CD8-positive, alpha-beta memory T cell (primary cell): ENCODE measurements around the gene SH3BP1. TPM values are rescaled to one million over a fixed set of nuclear protein-coding genes. Genes with fewer than 3 reads are reported as not detected.
A peak's percentile ranks its signal among the peaks of the same experiment; 100 is the strongest.

Experiments used
- CTCF ChIA-PET: fragments of 350-600 bp; sonication (Branson Sonifier 250); formaldehyde crosslinking; loops from one replicate; lab custom pipeline; 2021; ENCODE audit warnings: antibody characterized with exemption; lab: Charles Lee
- POLR2A ChIA-PET: fragments of 350-600 bp; sonication (Branson Sonifier 250); formaldehyde crosslinking; loops from one replicate; lab custom pipeline; 2021; ENCODE audit warnings: antibody characterized with exemption; lab: Charles Lee
- DNase-seq, 5 donors: peaks; one replicate each; pipeline versions ENCODE4 v3.0.0 to v3.0.0-alpha.2; 2020 to 2022; ENCODE audit warnings: mixed read lengths in 1 of 5
- H3K27ac ChIP-seq: one replicate; pipeline ENCODE4 v1.7.0; 2013; ENCODE audit warnings: low read depth, mild to moderate bottlenecking, low read length, moderate library complexity
- H3K27me3 ChIP-seq: 2 replicates; pipeline ENCODE4 v1.7.0; 2013; ENCODE audit warnings: low read length, mild to moderate bottlenecking; ENCODE audit not compliant: insufficient read depth, poor library complexity, severe bottlenecking
- H3K36me3 ChIP-seq: 2 replicates; pipeline ENCODE4 v1.7.0; 2013; ENCODE audit warnings: mild to moderate bottlenecking, low read length, moderate library complexity; ENCODE audit not compliant: insufficient read depth
- H3K4me1 ChIP-seq: 2 replicates; pipeline ENCODE4 v1.7.0; 2013; ENCODE audit warnings: mild to moderate bottlenecking, low read length, moderate library complexity; ENCODE audit not compliant: insufficient read depth
- H3K4me3 ChIP-seq: 2 replicates; pipeline ENCODE4 v1.7.0; 2013; ENCODE audit warnings: mild to moderate bottlenecking, low read length
- H3K9me3 ChIP-seq: 2 replicates; pipeline ENCODE4 v1.7.0; 2013; ENCODE audit warnings: mild to moderate bottlenecking, low read length
- H3K27ac Mint-ChIP-seq, 8 donors: one replicate each; pipeline ENCODE4 v1.8.0; 2020 to 2021; ENCODE audit warnings: mixed read lengths in 8 of 8, mild to moderate bottlenecking in 6 of 8, inconsistent platforms in 3 of 8, moderate library complexity in 3 of 8
- H3K27me3 Mint-ChIP-seq, 2 donors: one replicate each; pipeline ENCODE4 v1.8.0; 2020 to 2021; ENCODE audit warnings: mixed read lengths in 2 of 2, mild to moderate bottlenecking in 1 of 2, moderate library complexity in 1 of 2
- H3K36me3 Mint-ChIP-seq, 3 donors: one replicate each; pipeline ENCODE4 v1.8.0; 2020 to 2021; ENCODE audit warnings: mixed read lengths in 3 of 3, inconsistent platforms in 1 of 3, mild to moderate bottlenecking in 1 of 3
- H3K4me1 Mint-ChIP-seq, 3 donors: one replicate each; pipeline ENCODE4 v1.8.0; 2020 to 2021; ENCODE audit warnings: mixed read lengths in 3 of 3, inconsistent platforms in 1 of 3, mild to moderate bottlenecking in 1 of 3
- H3K4me3 Mint-ChIP-seq, 7 donors: one replicate each; pipeline ENCODE4 v1.8.0; 2020 to 2021; ENCODE audit warnings: mixed read lengths in 7 of 7, mild to moderate bottlenecking in 6 of 7, moderate library complexity in 4 of 7, inconsistent platforms in 2 of 7
- H3K9me3 Mint-ChIP-seq, 5 donors: one replicate each; pipeline ENCODE4 v1.8.0; 2020 to 2022; ENCODE audit warnings: mixed read lengths in 5 of 5, mild to moderate bottlenecking in 3 of 5, moderate library complexity in 2 of 5, inconsistent platforms in 1 of 5
- polyA plus RNA-seq: library from polyadenylated mRNA; unstranded; fragments of 300-500 nt; fragmentation: Illumina TruSeq; gene quantifications from one replicate; pipeline ENCODE4 v1.2.3, GENCODE V29; 2021
- total RNA-seq, 2 experiments: library from RNA; stranded (reverse); gene quantifications; one replicate each; pipeline ENCODE4 v1.2.3, GENCODE V29; 2021

The SH3BP1 gene
- total and polyA plus RNA-seq, 3 experiments from 2014 or later = 32.3 to 94.6 (median 93.1) TPM

GRCh38 chr22:37625737-37626136, 13.7 kb upstream of the SH3BP1 start:
- H3K4me1 ChIP-seq = peaks cover 58% of the 10 kb centered on the region
- H3K27me3 ChIP-seq = no peaks in the 10 kb centered on the region
- Mint-ChIP-seq H3K4me3 (peak overlapping the region in 1 of 7 donors; percentile 70), H3K9me3 (no peaks in the 10 kb centered on the region), H3K27me3 (no peaks in the 10 kb centered on the region), H3K4me1 (peaks cover 39 to 68% (median 42%) of the 10 kb centered on the region in 3 donors), H3K36me3 (peaks cover 0 to 28% (median 4%) of the 10 kb centered on the region in 3 donors), H3K27ac (peak overlapping the region; percentile 83 to 95 (median 89))
- H3K36me3 ChIP-seq = peaks cover 2% of the 10 kb centered on the region
- DNase-seq = no peak
- ChIA-PET POLR2A (interaction anchor here (0.9 to 2.0 kb wide), 5 partner anchors 10 to 52 kb away, joined by 3 to 9 read pairs (median 5); partner anchors contain the start of gene GGA1), CTCF (interaction anchor here (0.9 to 11.2 kb wide), 10 partner anchors 9 to 237 kb away, joined by 3 to 236 read pairs (median 5); partner anchors contain the start of genes GGA1, NOL12, PDXP and SH3BP1)
- H3K9me3 ChIP-seq = no peaks in the 10 kb centered on the region
- no peak overlapping the region for H3K27ac ChIP-seq
- no peak overlapping the region for H3K4me3 ChIP-seq

- Mint-ChIP-seq H3K27ac (peak overlapping the region in 6 of 8 donors; percentile 23 to 95 (median 86)), H3K27me3 (no peaks in the 10 kb centered on the region), H3K4me1 (peaks cover 42 to 72% (median 44%) of the 10 kb centered on the region in 3 donors), H3K9me3 (no peaks in the 10 kb centered on the region), H3K36me3 (peaks cover 0 to 26% (median 4%) of the 10 kb centered on the region in 3 donors), H3K4me3 (peak overlapping the region in 2 of 7 donors; percentile 65 to 72)
- Histone ChIP-seq H3K27me3 (no peaks in the 10 kb centered on the region), H3K4me1 (peaks cover 61% of the 10 kb centered on the region), H3K9me3 (no peaks in the 10 kb centered on the region), H3K36me3 (no peaks in the 10 kb centered on the region), H3K27ac (no peak overlapping the region), H3K4me3 (no peak overlapping the region)
- ChIA-PET POLR2A (interaction anchor here (1.0 to 9.6 kb wide), 4 partner anchors 10 to 32 kb away, joined by 3 to 50 read pairs (median 6); partner anchors contain the start of genes GGA1 and PDXP), CTCF (interaction anchor here (0.9 to 11.2 kb wide), 11 partner anchors 8 to 237 kb away, joined by 3 to 236 read pairs (median 5); partner anchors contain the start of genes GGA1, NOL12, PDXP and SH3BP1)
- DNase-seq = no peak
These were observed 13.3 kb upstream of the SH3BP1 start for GRCh38 chr22:37626144-37626543.

GRCh38 chr22:37626556-37627075, 12.9 kb upstream of the SH3BP1 start:
- ChIA-PET CTCF (interaction anchor here (0.9 to 11.2 kb wide), 12 partner anchors 8 to 237 kb away, joined by 3 to 236 read pairs (median 6); partner anchors contain the start of genes GGA1, LGALS1, PDXP and SH3BP1), POLR2A (interaction anchor here (1.0 to 9.6 kb wide), 9 partner anchors 9 to 49 kb away, joined by 3 to 50 read pairs (median 6); partner anchors contain the start of genes GGA1, LGALS1, PDXP and SH3BP1)
- peak overlapping the region; percentile 79 to 95 (median 88) for H3K27ac Mint-ChIP-seq
- Histone ChIP-seq H3K27me3 (no peaks in the 10 kb centered on the region), H3K9me3 (no peaks in the 10 kb centered on the region), H3K36me3 (no peaks in the 10 kb centered on the region), H3K4me1 (peaks cover 65% of the 10 kb centered on the region), H3K27ac (no peak overlapping the region), H3K4me3 (peak overlapping the region; percentile 53)
- no peaks in the 10 kb centered on the region for H3K27me3 Mint-ChIP-seq
- H3K4me3 Mint-ChIP-seq = peak overlapping the region in 6 of 7 donors; percentile 58 to 84 (median 70)
- no peaks in the 10 kb centered on the region for H3K9me3 Mint-ChIP-seq
- H3K4me1 Mint-ChIP-seq = peaks cover 45 to 76% (median 48%) of the 10 kb centered on the region in 3 donors
- DNase-seq = no peak
- H3K36me3 Mint-ChIP-seq = peaks cover 0 to 26% (median 4%) of the 10 kb centered on the region in 3 donors

GRCh38 chr22:37627121-37627520, 12.3 kb upstream of the SH3BP1 start:
- Histone ChIP-seq H3K9me3 (no peaks in the 10 kb centered on the region), H3K36me3 (no peaks in the 10 kb centered on the region), H3K4me3 (peak overlapping the region; percentile 53), H3K27ac (peak overlapping the region; percentile 38), H3K27me3 (no peaks in the 10 kb centered on the region), H3K4me1 (peaks cover 68% of the 10 kb centered on the region)
- peak overlapping the region; percentile 58 to 84 (median 69) for H3K4me3 Mint-ChIP-seq
- DNase-seq = peak in 1 of 5 donors; percentile 14
- no peaks in the 10 kb centered on the region for H3K9me3 Mint-ChIP-seq
- H3K4me1 Mint-ChIP-seq = peaks cover 50 to 82% (median 53%) of the 10 kb centered on the region in 3 donors
- H3K27ac Mint-ChIP-seq = peak overlapping the region; percentile 79 to 95 (median 88)
- CTCF ChIA-PET = interaction anchor here (0.6 to 11.2 kb wide), 10 partner anchors 7 to 60 kb away, joined by 3 to 236 read pairs (median 6); partner anchors contain the start of genes GGA1, LGALS1, PDXP and SH3BP1
- peaks cover 0 to 27% (median 4%) of the 10 kb centered on the region in 3 donors for H3K36me3 Mint-ChIP-seq
- POLR2A ChIA-PET = interaction anchor here (0.7 to 9.6 kb wide), 9 partner anchors 9 to 49 kb away, joined by 3 to 50 read pairs (median 4); partner anchors contain the start of genes GGA1, LGALS1, PDXP and SH3BP1
- no peaks in the 10 kb centered on the region for H3K27me3 Mint-ChIP-seq

- Mint-ChIP-seq H3K27me3 (no peaks in the 10 kb centered on the region), H3K4me3 (peak overlapping the region; percentile 58 to 84 (median 69)), H3K9me3 (no peaks in the 10 kb centered on the region), H3K4me1 (peaks cover 50 to 86% (median 56%) of the 10 kb centered on the region in 3 donors), H3K36me3 (peaks cover 0 to 24% (median 4%) of the 10 kb centered on the region in 3 donors), H3K27ac (peak overlapping the region; percentile 77 to 95 (median 85))
- peak; percentile 38 to 75 (median 65) for DNase-seq
- Histone ChIP-seq H3K9me3 (no peaks in the 10 kb centered on the region), H3K27ac (peak overlapping the region; percentile 38), H3K4me1 (peaks cover 73% of the 10 kb centered on the region), H3K27me3 (no peaks in the 10 kb centered on the region), H3K36me3 (no peaks in the 10 kb centered on the region), H3K4me3 (peak overlapping the region; percentile 53)
- POLR2A ChIA-PET = interaction anchor here (0.7 to 9.6 kb wide), 9 partner anchors 8 to 48 kb away, joined by 3 to 50 read pairs (median 4); partner anchors contain the start of genes GGA1, LGALS1, PDXP and SH3BP1
- CTCF ChIA-PET = interaction anchor here (0.6 to 11.2 kb wide), 10 partner anchors 7 to 59 kb away, joined by 3 to 236 read pairs (median 6); partner anchors contain the start of genes GGA1, LGALS1, PDXP and SH3BP1
These were observed 11.9 kb upstream of the SH3BP1 start for GRCh38 chr22:37627545-37627944.

GRCh38 chr22:37628830-37629229, 10.6 kb upstream of the SH3BP1 start:
- H3K27me3 ChIP-seq = no peaks in the 10 kb centered on the region
- H3K36me3 Mint-ChIP-seq = peaks cover 0 to 18% (median 2%) of the 10 kb centered on the region in 3 donors
- peak overlapping the region; percentile 82 to 95 (median 85) for H3K27ac Mint-ChIP-seq
- H3K4me1 ChIP-seq = peaks cover 78% of the 10 kb centered on the region
- no peak overlapping the region for H3K27ac ChIP-seq
- H3K9me3 ChIP-seq = no peaks in the 10 kb centered on the region
- H3K36me3 ChIP-seq = no peaks in the 10 kb centered on the region
- no peaks in the 10 kb centered on the region for H3K27me3 Mint-ChIP-seq
- H3K4me1 Mint-ChIP-seq = peaks cover 56 to 92% (median 60%) of the 10 kb centered on the region in 3 donors
- CTCF ChIA-PET = interaction anchor here (1.1 to 11.2 kb wide), 3 partner anchors 12 to 48 kb away, joined by 4 to 236 read pairs (median 22); partner anchors contain the start of genes GGA1 and SH3BP1
- POLR2A ChIA-PET = interaction anchor here (0.6 to 9.6 kb wide), 4 partner anchors 10 to 638 kb away, joined by 3 to 50 read pairs (median 17); partner anchors contain the start of genes PDXP and SH3BP1
- no peaks in the 10 kb centered on the region for H3K9me3 Mint-ChIP-seq
- no peak for DNase-seq
- peak overlapping the region in 1 of 7 donors; percentile 82 for H3K4me3 Mint-ChIP-seq
- H3K4me3 ChIP-seq = no peak overlapping the region

- peaks cover 79% of the 10 kb centered on the region for H3K4me1 ChIP-seq
- Mint-ChIP-seq H3K36me3 (peaks cover 0 to 18% (median 2%) of the 10 kb centered on the region in 3 donors), H3K27ac (peak overlapping the region in 4 of 8 donors; percentile 36 to 70 (median 49)), H3K4me1 (peaks cover 61 to 92% (median 65%) of the 10 kb centered on the region in 3 donors), H3K4me3 (peak overlapping the region in 2 of 7 donors; percentile 9 to 44), H3K27me3 (no peaks in the 10 kb centered on the region), H3K9me3 (no peaks in the 10 kb centered on the region)
- H3K36me3 ChIP-seq = no peaks in the 10 kb centered on the region
- no peak for DNase-seq
- ChIA-PET CTCF (interaction anchor here (1.1 to 11.2 kb wide), 2 partner anchors 11 to 23 kb away, joined by 3 to 236 read pairs; partner anchors contain the start of gene SH3BP1), POLR2A (interaction anchor here (1.5 to 9.6 kb wide), 2 partner anchors 21 to 28 kb away, joined by 7 to 50 read pairs; partner anchors contain the start of genes GGA1 and PDXP)
- no peaks in the 10 kb centered on the region for H3K27me3 ChIP-seq
- no peak overlapping the region for H3K27ac ChIP-seq
- H3K9me3 ChIP-seq = no peaks in the 10 kb centered on the region
- no peak overlapping the region for H3K4me3 ChIP-seq
These were observed 9.5 kb upstream of the SH3BP1 start for GRCh38 chr22:37629928-37630327.
